BE2C (cell line): ENCODE results near the gene MRRF.

Experiments used
- DNase-seq: peaks from one replicate; pipeline ENCODE4 v3.0.0-alpha.2; 2020
- H3K27me3 ChIP-seq: fragments of 250-450 bp; sonication (Bioruptor Pico); 2 replicates; pipeline ENCODE4 v1.5.1; 2020; ENCODE audit warnings: mild to moderate bottlenecking
- H3K36me3 ChIP-seq: fragments of 250-450 bp; sonication (Bioruptor Pico); 2 replicates; pipeline ENCODE4 v1.5.1; 2020; ENCODE audit warnings: mild to moderate bottlenecking
- H3K4me1 ChIP-seq: fragments of 250-450 bp; sonication (Bioruptor Pico); 2 replicates; pipeline ENCODE4 v1.5.1; 2020
- H3K4me3 ChIP-seq: 2 replicates; pipeline ENCODE4 v1.5.1; 2011; ENCODE audit warnings: low read depth, low read length
- H3K9me3 ChIP-seq: fragments of 250-450 bp; sonication (Bioruptor Pico); 2 replicates; pipeline ENCODE4 v1.5.1; 2020
- TF ChIP-seq, protein P1 (sequence below): IDR thresholded peaks from 2 replicates; pipeline ENCODE4 v1.5.1; 2012; ENCODE audit warnings: mild to moderate bottlenecking, low read depth, low read length

Gene MRRF

DNA sequence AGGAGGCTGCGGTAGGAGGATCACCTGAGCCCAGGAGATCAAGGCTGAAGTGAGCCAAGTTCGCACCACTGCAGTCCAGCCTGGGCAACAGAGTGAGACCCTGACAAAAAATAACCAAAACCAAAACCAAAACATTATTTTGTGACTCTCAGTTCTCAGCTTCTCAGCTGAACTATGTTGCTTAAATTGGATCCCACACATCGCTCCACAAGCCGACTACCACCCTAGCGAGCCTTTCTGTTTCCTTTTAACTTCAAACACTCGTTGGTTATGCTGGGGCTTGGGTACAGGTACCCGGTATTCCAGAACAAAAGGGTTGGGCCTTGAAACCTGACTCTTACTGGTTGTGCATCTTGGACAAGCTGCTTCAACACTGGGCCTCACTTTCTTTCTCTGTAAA, 102.4 kb downstream of the MRRF start:
- H3K4me1 ChIP-seq: no peaks in the 10 kb centered on the region
- no peak overlapping the region for H3K4me3 ChIP-seq
- H3K36me3 ChIP-seq: no peaks in the 10 kb centered on the region
- H3K27me3 ChIP-seq: peaks cover 8% of the 10 kb centered on the region; the same call in 1 of the 2 replicates
- TF ChIP-seq, protein P1, sequence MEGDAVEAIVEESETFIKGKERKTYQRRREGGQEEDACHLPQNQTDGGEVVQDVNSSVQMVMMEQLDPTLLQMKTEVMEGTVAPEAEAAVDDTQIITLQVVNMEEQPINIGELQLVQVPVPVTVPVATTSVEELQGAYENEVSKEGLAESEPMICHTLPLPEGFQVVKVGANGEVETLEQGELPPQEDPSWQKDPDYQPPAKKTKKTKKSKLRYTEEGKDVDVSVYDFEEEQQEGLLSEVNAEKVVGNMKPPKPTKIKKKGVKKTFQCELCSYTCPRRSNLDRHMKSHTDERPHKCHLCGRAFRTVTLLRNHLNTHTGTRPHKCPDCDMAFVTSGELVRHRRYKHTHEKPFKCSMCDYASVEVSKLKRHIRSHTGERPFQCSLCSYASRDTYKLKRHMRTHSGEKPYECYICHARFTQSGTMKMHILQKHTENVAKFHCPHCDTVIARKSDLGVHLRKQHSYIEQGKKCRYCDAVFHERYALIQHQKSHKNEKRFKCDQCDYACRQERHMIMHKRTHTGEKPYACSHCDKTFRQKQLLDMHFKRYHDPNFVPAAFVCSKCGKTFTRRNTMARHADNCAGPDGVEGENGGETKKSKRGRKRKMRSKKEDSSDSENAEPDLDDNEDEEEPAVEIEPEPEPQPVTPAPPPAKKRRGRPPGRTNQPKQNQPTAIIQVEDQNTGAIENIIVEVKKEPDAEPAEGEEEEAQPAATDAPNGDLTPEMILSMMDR: no peak
- no peaks in the 10 kb centered on the region for H3K9me3 ChIP-seq
- DNase-seq: no peak

DNA sequence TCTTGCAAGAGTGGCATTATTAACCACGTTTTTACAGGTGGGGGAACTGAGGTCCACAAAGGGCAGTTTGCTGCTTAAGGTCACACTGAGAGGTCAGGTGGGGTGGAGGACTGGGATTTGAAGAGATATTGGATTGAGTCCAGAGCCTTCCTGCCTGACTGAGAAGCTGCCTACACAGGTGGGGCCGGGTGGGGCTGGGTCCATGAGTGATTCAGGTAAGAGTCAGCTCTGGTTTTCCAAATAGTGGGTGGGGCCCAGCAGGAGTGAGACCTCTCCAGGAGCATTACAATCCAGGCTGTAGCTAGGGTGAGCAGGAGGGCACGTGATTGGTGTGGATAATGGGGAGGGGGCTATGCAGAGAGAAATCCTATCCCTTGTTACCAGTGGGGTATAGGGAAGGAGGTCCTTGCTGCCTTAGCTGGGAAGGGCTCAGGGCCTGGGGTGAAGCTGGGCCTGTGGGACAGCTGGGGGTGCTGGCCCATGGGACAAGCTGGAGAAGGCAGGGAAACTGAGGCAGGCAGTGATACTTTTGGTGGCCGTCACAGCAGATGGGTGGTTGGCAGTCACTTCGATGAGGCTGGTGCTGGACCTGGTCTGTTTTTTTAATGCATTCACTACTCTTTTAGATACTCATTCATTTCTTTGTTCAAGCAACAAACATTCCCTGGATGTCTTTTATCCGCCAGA, 103.2 kb downstream of the MRRF start:
- no peak overlapping the region for H3K4me3 ChIP-seq
- TF ChIP-seq, protein P1: no peak
- H3K9me3 ChIP-seq: no peaks in the 10 kb centered on the region
- no peak for DNase-seq
- H3K27me3 ChIP-seq: peaks cover 8% of the 10 kb centered on the region; the same call in 1 of the 2 replicates
- H3K36me3 ChIP-seq: no peaks in the 10 kb centered on the region
- H3K4me1 ChIP-seq: no peaks in the 10 kb centered on the region

DNA sequence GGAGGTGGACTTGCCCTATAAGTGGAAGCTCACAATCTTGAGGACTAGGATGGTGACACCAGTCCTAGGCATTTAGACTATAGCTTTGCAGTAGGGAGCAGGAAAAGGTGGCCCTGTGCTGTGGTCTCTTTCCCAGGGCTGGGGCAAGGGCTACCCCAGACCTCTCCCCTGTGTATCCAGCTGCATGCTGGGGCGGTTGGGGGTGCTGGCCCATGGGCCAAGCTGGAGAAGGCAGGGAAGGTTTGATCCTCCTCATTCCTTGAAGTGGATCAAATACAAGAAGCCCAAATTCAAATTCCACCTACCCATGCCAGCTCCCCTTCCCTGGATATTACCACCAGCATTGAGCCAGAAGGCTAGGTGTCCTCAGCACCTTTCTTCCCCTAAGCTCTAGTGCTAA, 104.0 kb downstream of the MRRF start:
- TF ChIP-seq, protein P1: no peak
- Histone ChIP-seq H3K4me1 (no peaks in the 10 kb centered on the region), H3K27me3 (peaks cover 8% of the 10 kb centered on the region; the same call in 1 of the 2 replicates), H3K36me3 (no peaks in the 10 kb centered on the region), H3K4me3 (no peak overlapping the region), H3K9me3 (no peaks in the 10 kb centered on the region)
- no peak for DNase-seq

DNA sequence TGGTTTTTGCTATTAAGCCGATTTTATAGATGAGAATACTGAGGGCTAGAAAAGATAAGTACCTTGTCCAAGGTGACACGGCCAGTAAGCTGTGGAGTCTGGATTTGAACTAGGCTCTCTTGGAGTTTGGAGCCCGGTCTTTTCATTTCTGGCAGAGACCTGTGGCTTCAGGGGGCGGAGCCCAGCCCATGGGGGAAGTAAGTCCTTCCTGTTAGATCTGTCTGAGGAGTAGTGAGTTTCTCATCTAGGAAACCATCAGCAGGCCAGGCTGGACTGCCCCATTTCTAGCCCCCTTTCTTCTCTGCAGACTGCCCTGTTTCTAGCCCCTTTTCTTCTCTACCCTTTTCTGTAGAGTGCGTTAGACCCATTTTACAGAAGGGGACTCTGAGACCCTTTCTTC, 105.6 kb downstream of the MRRF start:
- TF ChIP-seq, protein P1: no peak
- Histone ChIP-seq H3K27me3 (peaks cover 8% of the 10 kb centered on the region; the same call in 1 of the 2 replicates), H3K4me1 (no peaks in the 10 kb centered on the region), H3K36me3 (no peaks in the 10 kb centered on the region), H3K4me3 (peak overlapping the region; percentile 19; the same call in 1 of the 2 replicates), H3K9me3 (no peaks in the 10 kb centered on the region)
- DNase-seq: no peak

DNA sequence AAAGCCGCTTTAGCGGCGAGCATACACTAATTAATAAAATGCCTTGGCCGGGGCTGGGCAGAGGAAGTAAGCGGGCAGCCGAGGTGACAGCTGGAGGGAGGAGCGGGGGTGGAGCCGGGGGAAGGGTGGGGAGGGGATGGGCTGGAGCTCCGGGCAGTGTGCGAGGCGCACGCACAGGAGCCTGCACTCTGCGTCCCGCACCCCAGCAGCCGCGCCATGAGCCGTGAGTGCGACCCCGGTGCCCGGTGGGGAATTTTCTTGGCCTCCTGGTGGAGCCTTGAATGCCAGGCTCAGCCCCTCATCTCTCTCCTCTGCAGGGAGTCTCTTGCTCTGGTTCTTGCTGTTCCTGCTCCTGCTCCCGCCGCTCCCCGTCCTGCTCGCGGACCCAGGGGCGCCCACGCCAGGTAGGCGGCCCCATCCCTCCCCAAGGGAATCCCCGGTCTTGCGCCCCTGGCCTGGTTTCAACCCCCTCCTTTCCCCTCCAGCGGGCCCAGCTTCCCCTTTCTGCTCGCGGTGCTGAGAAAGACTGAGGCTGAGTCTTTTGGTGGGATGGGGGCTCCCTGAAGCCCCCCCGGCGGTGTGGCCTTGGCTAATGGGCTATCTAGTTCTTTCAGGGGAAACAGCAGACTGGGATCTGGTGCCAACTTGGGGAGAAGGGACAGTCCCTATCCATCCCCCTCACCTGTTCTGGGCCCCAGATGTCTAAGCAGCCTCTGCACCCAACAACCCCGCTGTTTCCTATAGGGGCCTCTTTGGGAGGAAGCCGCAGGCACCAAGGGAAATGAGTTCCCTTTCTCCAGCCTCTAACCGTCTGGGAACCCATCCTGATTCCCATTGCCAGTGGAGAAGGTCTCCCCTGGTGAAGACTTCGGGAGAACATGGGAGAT, 106.4 kb downstream of the MRRF start, which contains the start of gene PTGS1:
PTGS1 (plus strand) TSS at position 156 of the 887 bp plus-strand sequence; CDS start at position 217, 61 bp downstream.
- no peaks in the 10 kb centered on the region for H3K9me3 ChIP-seq
- TF ChIP-seq, protein P1: no peak
- peaks cover 8% of the 10 kb centered on the region; the same call in 1 of the 2 replicates for H3K27me3 ChIP-seq
- H3K4me3 ChIP-seq: peak within 1 kb of the TSS; percentile 28
- H3K4me1 ChIP-seq: no peaks in the 10 kb centered on the region
- peak; percentile 36 for DNase-seq
- H3K36me3 ChIP-seq: no peaks in the 10 kb centered on the region
